HTERT RPE-1 (cell line): ENCODE results near the gene YJU2.

Source experiments
- in situ Hi-C: fragments of 300-500 bp; cut with MboI; formaldehyde crosslinking; loops from 4 replicates; pipeline ENCODE4 v1.14.3; 2020; ENCODE audit warnings: low sequenced_read_pairs

YJU2 gene

DNA sequence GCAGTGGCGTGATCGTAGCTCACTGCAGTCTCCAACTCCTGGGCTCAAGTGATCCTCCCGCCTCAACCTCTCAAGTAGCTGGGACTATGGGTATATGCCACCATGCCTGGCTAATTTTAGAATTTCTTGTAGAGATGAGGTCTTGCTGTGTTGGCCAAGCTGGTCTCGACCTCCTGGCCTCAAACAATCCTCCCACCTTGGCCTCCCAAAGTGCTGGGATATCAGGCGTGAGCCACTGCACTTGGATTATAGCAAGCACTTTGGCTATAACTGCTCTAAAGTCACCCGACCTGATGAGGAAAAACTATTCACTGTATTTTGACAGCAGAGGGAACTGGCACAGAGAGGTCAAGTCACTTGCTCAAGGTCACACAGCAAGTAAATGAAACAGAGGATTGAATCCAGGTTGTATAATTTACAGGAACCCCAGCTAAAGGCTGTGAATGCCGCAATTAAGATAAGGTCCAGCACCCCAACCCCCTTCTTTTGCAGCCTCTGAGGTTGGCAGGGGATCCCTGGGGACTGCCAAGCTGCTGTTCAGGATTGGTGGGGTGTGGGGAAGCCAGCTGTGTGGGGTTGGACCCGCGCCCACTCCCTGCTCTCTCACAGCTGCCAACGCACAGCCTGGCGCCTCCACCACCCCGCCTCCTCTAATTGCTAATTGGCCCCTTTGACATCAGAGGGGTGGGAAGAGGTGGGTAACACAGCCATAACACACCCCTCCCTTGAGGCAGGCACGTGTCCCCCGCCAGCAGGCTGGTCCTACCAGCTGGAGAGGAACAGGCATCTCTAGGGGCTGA lies 49.3 kb downstream of the YJU2 start:
- in situ Hi-C loops: no loop called here

GRCh38 chr19:4297901-4298809 lies 51.3 kb downstream of the YJU2 start:
- in situ Hi-C loops: no loop called here

GRCh38 chr19:4298810-4299550 lies 52.1 kb downstream of the YJU2 start:
- in situ Hi-C loops: no loop called here

DNA sequence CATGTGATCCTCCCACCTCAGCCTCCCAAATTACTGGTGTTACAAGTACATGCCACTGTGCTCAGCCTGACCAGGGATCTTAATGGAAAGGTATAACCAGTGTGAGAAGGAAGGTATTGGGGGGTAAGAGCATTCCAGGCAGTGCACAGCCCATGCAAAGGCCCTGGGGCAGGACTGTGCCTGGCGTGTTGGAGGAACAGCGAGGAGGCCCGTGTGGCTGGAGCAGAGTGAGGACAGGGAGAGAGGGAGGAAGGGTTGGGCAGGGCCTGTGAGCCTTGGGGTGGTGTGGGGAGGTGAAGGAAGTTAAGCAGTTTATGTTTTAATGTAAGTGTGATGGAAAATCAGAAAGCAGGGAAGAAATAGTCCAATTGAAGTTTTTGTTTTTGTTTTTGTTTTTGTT lies 53.7 kb downstream of the YJU2 start:
- in situ Hi-C loops: no loop called here

DNA sequence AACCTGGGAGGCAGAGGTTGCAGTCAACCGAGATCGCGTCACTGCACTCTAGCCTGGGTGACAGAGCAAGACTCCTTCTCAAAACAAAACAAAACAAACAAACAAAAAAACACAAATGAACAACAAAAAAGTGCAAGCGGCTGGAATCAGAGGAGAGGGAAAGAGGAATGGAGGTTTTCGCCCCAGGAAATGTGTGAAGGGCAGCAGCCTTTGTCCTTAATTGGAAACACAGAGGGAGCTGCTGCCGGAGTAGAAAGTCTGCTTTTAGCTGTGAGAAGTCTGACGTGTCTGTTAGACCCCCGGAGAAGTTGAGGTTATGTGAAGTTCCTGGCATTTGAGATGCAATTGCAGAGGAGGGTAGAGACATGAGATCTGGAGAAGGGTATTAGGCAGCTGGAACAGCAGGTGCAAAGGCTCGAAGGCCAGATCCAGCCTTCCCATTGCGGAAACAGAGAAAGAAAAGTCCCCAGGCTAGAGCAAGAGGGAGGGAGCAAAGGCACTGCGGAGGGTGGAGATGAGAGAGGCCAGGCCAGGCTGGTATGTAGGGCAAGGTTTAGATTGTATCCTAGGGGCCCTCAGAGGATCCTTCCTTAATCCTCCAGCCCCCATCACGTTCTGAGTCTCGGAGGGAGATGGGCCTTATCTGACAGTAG lies 54.8 kb downstream of the YJU2 start:
- in situ Hi-C loops: no loop called here

- in situ Hi-C loops: no loop called here
These were observed 55.4 kb downstream of the YJU2 start, which contains the start of gene TMIGD2 for GRCh38 chr19:4302243-4302640. Gene TMIGD2 (minus strand): TSS chr19:4302389. CDS start chr19:4302385, 4 bp downstream.

DNA sequence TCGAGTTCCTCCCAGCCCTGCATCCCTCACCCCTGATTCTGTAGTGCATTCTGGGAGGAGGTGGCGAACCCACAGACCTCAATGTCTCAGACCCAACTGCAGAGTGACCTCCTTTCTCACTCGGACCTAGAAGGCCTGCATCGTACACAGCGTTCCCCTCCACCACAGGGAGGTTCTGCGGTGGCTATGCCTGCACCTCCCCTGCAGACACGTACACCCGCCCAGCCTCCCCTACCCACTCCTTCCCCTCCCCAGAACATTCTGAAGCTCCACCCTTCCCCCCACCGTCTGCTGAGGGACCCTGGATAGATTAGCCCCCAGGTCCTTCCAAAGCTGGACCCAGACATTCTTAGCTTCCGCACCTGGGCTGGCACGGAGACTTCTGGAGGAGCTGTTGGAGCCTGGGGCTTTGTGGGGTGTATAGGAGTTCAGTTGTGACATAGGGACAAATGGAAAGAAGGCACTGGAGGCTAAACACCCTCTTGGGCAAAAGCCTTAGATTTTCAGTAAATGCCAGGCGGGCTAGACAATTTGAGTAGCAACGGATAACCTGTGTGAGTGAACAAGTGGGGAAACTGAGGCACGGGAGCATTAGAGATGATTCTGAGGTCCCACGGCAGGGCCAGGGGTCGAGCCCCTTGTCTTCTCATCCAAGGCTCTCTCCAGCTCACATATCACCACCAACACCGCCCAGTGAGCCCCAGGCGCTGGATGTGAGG lies 57.1 kb downstream of the YJU2 start:
- in situ Hi-C loops: no loop called here

DNA sequence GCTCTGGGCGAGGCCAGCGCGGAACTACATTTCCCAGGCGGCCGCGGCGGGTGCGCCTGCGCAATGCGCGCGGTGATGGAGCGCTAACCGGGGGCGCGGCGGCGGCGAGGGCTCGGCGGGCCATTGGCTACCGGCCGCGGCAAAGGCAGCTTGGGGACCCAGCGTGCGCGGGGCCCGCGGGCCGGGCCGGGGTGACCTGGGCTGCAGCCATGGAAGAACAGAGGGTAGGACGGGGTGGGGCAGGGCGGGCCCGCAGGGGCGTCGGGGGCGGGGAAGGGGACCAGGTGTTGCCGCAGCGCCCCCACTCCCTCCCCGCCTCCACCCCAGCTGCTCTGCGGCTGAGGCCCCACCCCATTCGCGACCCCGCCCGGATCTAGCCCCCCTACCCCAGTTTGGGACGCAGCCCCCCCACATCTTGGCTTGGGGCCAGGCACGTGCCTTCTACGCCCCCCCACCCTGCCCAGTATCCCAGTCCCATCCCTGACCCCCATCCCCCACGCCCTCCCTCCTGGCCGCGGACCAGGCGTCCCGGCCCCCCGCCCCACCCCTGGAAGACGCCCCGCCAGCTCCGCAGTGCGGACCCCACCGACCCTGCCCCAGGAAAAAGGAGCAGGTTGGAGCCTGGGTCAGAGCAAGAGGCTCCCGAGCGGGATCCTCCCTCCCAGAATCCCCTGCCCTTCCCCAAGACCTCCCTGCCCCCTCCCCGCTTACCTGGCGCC lies 57.8 kb downstream of the YJU2 start, which contains the start of gene FSD1:
TSS of gene FSD1 (plus strand) at position 61 of the 719 bp plus-strand sequence. CDS start at position 210, 149 bp downstream.
- in situ Hi-C loops: no loop called here

- in situ Hi-C loops: no loop called here
These were observed 58.4 kb downstream of the YJU2 start for GRCh38 chr19:4305257-4305612.

DNA sequence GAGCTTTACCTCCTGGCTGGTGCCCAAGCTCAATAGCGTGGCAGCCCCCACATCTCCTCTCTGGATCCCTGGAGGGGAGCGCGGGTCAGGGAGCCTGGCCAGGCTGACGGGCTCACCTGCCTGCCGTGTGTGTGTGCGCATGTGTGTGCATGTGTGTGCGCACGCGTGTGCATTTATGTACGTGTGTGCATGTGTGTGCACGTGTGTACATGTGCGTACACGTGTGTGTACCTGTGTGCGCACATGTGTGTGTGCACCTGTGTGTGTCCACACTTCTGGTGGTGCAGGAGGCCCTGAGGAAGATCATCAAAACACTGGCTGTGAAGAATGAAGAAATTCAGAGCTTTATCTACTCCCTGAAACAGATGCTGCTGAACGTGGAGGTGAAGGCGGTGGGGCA lies 58.8 kb downstream of the YJU2 start:
- in situ Hi-C loops: no loop called here

DNA sequence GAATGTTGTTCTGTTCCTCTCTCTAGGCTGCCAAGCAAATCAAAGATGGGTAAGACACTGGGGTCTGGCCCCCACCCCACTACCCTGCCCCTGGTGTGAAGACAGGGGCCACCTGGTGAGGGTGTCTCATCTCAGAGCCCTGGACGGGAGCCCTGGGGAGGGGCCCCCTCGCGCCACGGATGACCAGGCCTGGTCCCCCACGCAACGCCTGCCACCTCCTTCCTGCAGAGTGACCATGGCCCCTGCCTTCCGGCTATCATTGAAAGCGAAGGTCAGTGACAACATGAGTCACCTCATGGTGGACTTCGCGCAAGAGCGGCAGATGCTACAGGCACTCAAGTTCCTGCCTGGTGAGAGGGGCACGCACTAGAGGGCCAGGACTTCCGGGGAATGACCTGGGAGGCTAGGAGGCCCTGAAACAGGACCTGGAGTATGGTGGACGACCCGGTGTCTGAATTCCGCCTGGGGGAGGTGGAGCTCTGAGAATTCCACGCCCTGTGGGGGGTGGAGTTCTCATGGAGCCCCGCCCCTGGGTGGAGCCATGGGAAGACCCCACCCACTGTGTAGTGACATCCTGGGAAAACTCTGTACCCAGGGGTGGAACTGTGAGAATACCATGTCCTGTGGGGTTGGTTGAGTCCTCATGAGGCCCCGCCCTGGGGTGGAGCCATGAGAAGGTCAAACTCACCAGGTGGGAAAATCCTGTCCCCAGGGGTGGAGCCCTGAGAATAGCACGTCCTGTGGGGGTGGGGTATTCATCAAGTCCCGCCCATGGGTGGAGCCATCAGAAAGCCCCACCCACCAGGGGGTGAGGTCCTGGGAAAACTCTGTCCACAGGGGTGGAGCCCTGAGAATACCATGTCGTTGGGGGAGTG lies 63.6 kb downstream of the YJU2 start:
- in situ Hi-C loops: no loop called here

DNA sequence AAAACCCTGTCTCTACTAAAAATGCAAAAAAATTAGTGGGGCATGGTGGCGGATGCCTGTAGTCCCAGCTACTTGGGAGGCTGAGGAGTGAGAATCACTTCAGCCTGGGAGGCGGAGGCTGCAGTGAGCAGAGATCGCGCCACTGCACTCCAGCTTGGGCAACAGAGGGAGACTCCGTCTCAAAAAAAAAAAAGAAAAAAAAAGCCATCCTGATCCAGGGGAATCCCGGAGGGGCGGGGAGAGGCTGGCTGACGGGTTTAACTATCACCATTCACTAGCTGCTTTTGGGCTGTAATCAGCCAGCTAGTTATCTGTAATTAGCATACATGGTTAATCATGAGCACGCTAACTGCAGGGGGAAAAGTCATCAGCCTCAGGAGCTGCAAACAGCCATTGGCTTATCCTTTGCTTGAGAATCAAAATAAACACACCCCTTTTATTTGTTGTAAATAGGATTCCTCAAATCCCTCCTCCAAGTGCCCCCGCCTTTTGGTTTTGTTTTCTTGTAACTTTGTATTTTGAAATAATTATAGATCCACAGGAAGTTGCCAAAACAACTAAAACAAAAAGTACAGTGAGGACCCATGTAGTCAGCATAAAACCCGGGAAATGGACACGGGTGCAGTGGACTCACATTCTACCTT lies 67.1 kb downstream of the YJU2 start:
- in situ Hi-C loops: no loop called here

DNA sequence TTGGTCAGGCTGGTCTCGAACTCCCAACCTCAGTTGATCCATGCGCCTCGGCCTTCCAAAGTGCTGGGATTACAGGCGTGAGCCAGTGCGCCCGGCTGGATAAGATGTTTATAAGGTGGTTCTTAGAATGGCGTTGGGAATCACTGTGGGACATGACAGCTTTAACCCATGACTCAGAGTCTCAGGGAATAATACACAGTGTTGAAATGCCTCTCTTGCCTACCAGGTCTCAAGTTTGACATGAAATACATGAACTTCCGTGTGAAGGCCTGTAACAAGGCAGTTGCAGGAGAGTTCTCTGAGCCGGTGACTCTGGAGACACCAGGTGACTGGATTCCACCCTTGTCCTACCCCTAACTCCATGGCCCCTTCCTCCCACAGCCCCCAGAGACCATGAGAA lies 70.1 kb downstream of the YJU2 start:
- in situ Hi-C loops: no loop called here

DNA sequence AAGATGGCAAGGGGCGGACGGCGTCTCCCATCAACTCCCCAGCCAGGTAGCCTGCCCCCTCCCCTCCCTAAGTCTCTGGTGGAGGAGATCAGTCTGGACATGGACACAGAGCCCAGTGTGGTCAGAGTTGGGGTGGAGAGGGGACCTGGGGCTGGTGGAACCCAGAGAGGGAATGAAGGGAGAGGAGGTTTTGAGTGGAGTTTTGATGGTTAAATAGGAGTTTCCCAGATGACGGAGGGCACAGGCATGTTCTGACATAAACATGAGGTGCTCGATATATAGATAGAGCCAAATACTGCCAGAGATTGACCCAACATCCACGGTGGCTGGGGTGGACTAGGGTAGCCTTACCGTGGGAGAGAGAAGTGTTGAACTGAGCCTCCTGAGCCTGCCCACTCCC lies 71.6 kb downstream of the YJU2 start:
- in situ Hi-C loops: no loop called here
